ENCODE results near the gene TPO. TPM values are rescaled to one million over a fixed set of nuclear protein-coding genes. Genes with fewer than 3 reads are reported as not detected.

Gene TPO
- total RNA-seq, 1 experiment from 2014 or later, result not detected

GRCh38 chr2:1561811-1562421 is 148.7 kb downstream of the TPO start:
- Mint-ChIP-seq H3K4me3 (ENCODE audit: unreplicated experiment) (no peak overlapping the region), H3K27ac (ENCODE audit: low read depth, unreplicated experiment) (no peak overlapping the region), H3K27me3 (ENCODE audit: insufficient read depth, unreplicated experiment) (peaks cover 11% of the 10 kb centered on the region), H3K9me3 (ENCODE audit: unreplicated experiment) (no peaks in the 10 kb centered on the region), H3K36me3 (ENCODE audit: insufficient read depth, unreplicated experiment) (no peaks in the 10 kb centered on the region), H3K4me1 (ENCODE audit: insufficient read depth, unreplicated experiment) (no peaks in the 10 kb centered on the region)
- no peak for DNase-seq (ENCODE audit: unreplicated experiment)
- BruUV-seq (replicated peaks), result no TSS peak
- intact Hi-C loops (cut with micrococcal nuclease), result no loop called here
- ChIA-PET CTCF (interaction anchor here (0.6 to 6.0 kb wide), 4 partner anchors 11 to 252 kb away, joined by 3 to 47 read pairs (median 4); no protein-coding TSS in a partner anchor), POLR2A (no interaction called here)
- TF ChIP-seq CTCF (IDR thresholded peaks at IDR 0.05; ENCODE audit: unreplicated experiment), result no peak

GRCh38 chr2:1563084-1563857 is 150.0 kb downstream of the TPO start:
- POLR2A ChIA-PET, result no interaction called here
- intact Hi-C loops (cut with micrococcal nuclease), result no loop called here
- DNase-seq (ENCODE audit: unreplicated experiment), result no peak
- CTCF ChIA-PET, result interaction anchor here (0.7 to 6.0 kb wide), 3 partner anchors 10 to 18 kb away, joined by 3 to 47 read pairs (median 6); no protein-coding TSS in a partner anchor
- Mint-ChIP-seq H3K36me3 (ENCODE audit: insufficient read depth, unreplicated experiment) (no peaks in the 10 kb centered on the region), H3K27ac (ENCODE audit: low read depth, unreplicated experiment) (no peak overlapping the region), H3K9me3 (ENCODE audit: unreplicated experiment) (no peaks in the 10 kb centered on the region), H3K4me1 (ENCODE audit: insufficient read depth, unreplicated experiment) (no peaks in the 10 kb centered on the region), H3K4me3 (ENCODE audit: unreplicated experiment) (no peak overlapping the region), H3K27me3 (ENCODE audit: insufficient read depth, unreplicated experiment) (peaks cover 11% of the 10 kb centered on the region)
- BruUV-seq (replicated peaks), result no TSS peak
- no peak for TF ChIP-seq CTCF (IDR thresholded peaks at IDR 0.05; ENCODE audit: unreplicated experiment)

GRCh38 chr2:1563943-1564891 is 151.0 kb downstream of the TPO start:
- no peak for TF ChIP-seq CTCF (IDR thresholded peaks at IDR 0.05; ENCODE audit: unreplicated experiment)
- H3K4me3 Mint-ChIP-seq (ENCODE audit: unreplicated experiment), result no peak overlapping the region
- no peak for DNase-seq (ENCODE audit: unreplicated experiment)
- H3K9me3 Mint-ChIP-seq (ENCODE audit: unreplicated experiment), result no peaks in the 10 kb centered on the region
- H3K27ac Mint-ChIP-seq (ENCODE audit: low read depth, unreplicated experiment), result no peak overlapping the region
- H3K27me3 Mint-ChIP-seq (ENCODE audit: insufficient read depth, unreplicated experiment), result peaks cover 11% of the 10 kb centered on the region
- no peaks in the 10 kb centered on the region for H3K36me3 Mint-ChIP-seq (ENCODE audit: insufficient read depth, unreplicated experiment)
- no TSS peak for BruUV-seq (replicated peaks)
- no peaks in the 10 kb centered on the region for H3K4me1 Mint-ChIP-seq (ENCODE audit: insufficient read depth, unreplicated experiment)
- CTCF ChIA-PET, result interaction anchor here (0.6 to 6.0 kb wide), 4 partner anchors 9 to 1736 kb away, joined by 3 to 47 read pairs (median 4); no protein-coding TSS in a partner anchor
- POLR2A ChIA-PET, result no interaction called here
- intact Hi-C loops (cut with micrococcal nuclease), result no loop called here

All from MCF 10A (cell line).